Keratinocyte (primary cell): Measurements from ENCODE around the gene PLCD1. TPM values are rescaled to one million over a fixed set of nuclear protein-coding genes. Genes with fewer than 3 reads are reported as not detected.

Experiments
- DNase-seq: peaks from one replicate; pipeline ENCODE4 v3.0.0-alpha.2; 2011; ENCODE audit warnings: low read depth, missing footprints, low spot score
- FAIRE-seq: peaks from 2 replicates; lab custom pipeline; 2011; peaks lifted over from hg19 to GRCh38; lab: Jason Lieb, UNC
- H2AFZ ChIP-seq: 2 replicates; pipeline ENCODE4 v1.6.0; 2012; ENCODE audit warnings: low read length, control low read depth, inconsistent platforms; ENCODE audit not compliant: control insufficient read depth
- H3K27ac ChIP-seq: 2 replicates; pipeline ENCODE4 v1.5.1; 2011; ENCODE audit warnings: low read length; ENCODE audit not compliant: control insufficient read depth, insufficient read depth
- H3K27me3 ChIP-seq: 3 replicates; pipeline ENCODE4 v1.6.0; 2011; ENCODE audit warnings: low read length; ENCODE audit not compliant: control insufficient read depth, insufficient read depth; ENCODE audit errors: extremely low read depth
- H3K36me3 ChIP-seq, 2 experiments: 2 replicates in 1 of 2; 3 replicates in 1 of 2; pipeline ENCODE4 v1.5.1; 2011; ENCODE audit warnings: low read length in 2 of 2, mild to moderate bottlenecking in 1 of 2; ENCODE audit not compliant: control insufficient read depth in 2 of 2, insufficient read depth in 2 of 2; ENCODE audit errors: extremely low read depth in 1 of 2
- H3K4me1 ChIP-seq: 3 replicates; pipeline ENCODE4 v1.5.1; 2011; ENCODE audit warnings: low read length; ENCODE audit not compliant: control insufficient read depth, insufficient read depth; ENCODE audit errors: extremely low read depth
- H3K4me2 ChIP-seq: 3 replicates; pipeline ENCODE4 v1.6.0; 2011; ENCODE audit warnings: low read depth, low read length; ENCODE audit not compliant: control insufficient read depth, insufficient read depth; ENCODE audit errors: extremely low read depth
- H3K4me3 ChIP-seq, 3 experiments: fragments of 200-600 bp in 1 of 3; sonication (generic) in 1 of 3; 2 replicates in 2 of 3; 3 replicates in 1 of 3; pipeline ENCODE4 v1.5.1; 2011 to 2016; ENCODE audit warnings: low read length in 3 of 3, mild to moderate bottlenecking in 3 of 3, control low read depth in 2 of 3, inconsistent platforms in 1 of 3, low read depth in 1 of 3, mixed read lengths in 1 of 3, mixed run types in 1 of 3, moderate library complexity in 1 of 3; ENCODE audit not compliant: control insufficient read depth in 2 of 3, insufficient read depth in 2 of 3; ENCODE audit errors: extremely low read depth in 1 of 3
- H3K79me2 ChIP-seq: 2 replicates; pipeline ENCODE4 v1.6.0; 2012; ENCODE audit warnings: low read length; ENCODE audit not compliant: control insufficient read depth, insufficient read depth
- H3K9ac ChIP-seq: 3 replicates; pipeline ENCODE4 v1.6.0; 2011; ENCODE audit warnings: low read length; ENCODE audit not compliant: control insufficient read depth, insufficient read depth; ENCODE audit errors: extremely low read depth
- H3K9me1 ChIP-seq: 3 replicates; pipeline ENCODE4 v1.6.0; 2011; ENCODE audit warnings: low read length; ENCODE audit not compliant: control insufficient read depth, insufficient read depth; ENCODE audit errors: extremely low read depth
- H3K9me3 ChIP-seq: 2 replicates; pipeline ENCODE4 v1.5.1; 2012; ENCODE audit warnings: low read depth, low read length; ENCODE audit not compliant: control insufficient read depth
- H4K20me1 ChIP-seq: 3 replicates; pipeline ENCODE4 v1.6.0; 2011; ENCODE audit warnings: low read length; ENCODE audit not compliant: control insufficient read depth, insufficient read depth; ENCODE audit errors: extremely low read depth
- CTCF ChIP-seq, 3 experiments: IDR thresholded peaks in 1 of 3; conservative IDR thresholded peaks in 1 of 3; optimal IDR thresholded peaks in 1 of 3; 2 replicates in 2 of 3; 3 replicates in 1 of 3; pipeline versions ENCODE3 to v1.5.1; 2011; ENCODE audit warnings: low read length in 3 of 3, mild to moderate bottlenecking in 3 of 3, moderate library complexity in 2 of 3, control low read depth in 1 of 3, inconsistent platforms in 1 of 3; ENCODE audit not compliant: insufficient read depth in 2 of 3; ENCODE audit errors: extremely low read depth in 1 of 3
- EZH2 ChIP-seq: IDR thresholded peaks from one replicate; pipeline ENCODE4 v1.6.1; 2012; ENCODE audit warnings: inconsistent platforms, mild to moderate bottlenecking, low read length, moderate library complexity
- dilution Hi-C: fragments of 300-500 bp; cut with MboI; formaldehyde crosslinking; loops from one replicate; pipeline ENCODE4 v1.7.0; 2020; ENCODE audit warnings: low sequenced_read_pairs; ENCODE audit not compliant: extremely low pct_ligation_motif_present
- polyA plus RNA-seq, 5 experiments: library from polyadenylated mRNA; depleted of rRNA in 3 of 5; stranded (reverse) in 3 of 5; stranded (forward) in 1 of 5; unstranded in 1 of 5; fragments of >200 nt; gene quantifications; 1 replicate in 1 of 5; 2 replicates in 3 of 5; 3 replicates in 1 of 5; pipeline versions ENCODE4 v1.2.1 to v1.2.3, GENCODE V29; 2011 to 2012; ENCODE audit warnings: missing spikeins in 2 of 5, low read depth in 1 of 5, low replicate concordance in 1 of 5

The PLCD1 gene
- polyA plus RNA-seq, 1 donor (not counting 4 experiments of a cell fraction or from before 2014, with no cell fraction given), result 26.0 TPM

DNA sequence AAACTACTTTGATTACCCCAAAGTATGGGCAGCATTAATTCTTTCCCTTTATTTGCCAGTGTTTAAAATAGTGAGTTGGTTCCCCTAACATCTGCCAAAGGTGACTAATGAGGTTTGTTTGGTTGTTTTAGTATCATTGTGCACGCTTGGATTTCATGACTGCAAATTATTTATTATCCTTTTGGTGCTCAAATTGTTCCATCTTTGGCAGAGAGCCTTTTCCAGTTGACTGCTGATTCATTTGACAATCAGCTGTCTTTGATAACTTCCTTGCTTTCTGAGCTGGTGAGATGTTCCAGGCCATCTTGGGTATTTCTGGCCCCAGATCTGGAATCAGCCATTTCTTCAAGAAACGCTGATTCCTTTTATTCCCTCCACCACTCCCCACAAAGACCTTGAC is 18.5 kb upstream of the PLCD1 start:
- dilution Hi-C loops, result no loop called here
- FAIRE-seq, result no peak
- no peaks in the 10 kb centered on the region for H3K9me1 ChIP-seq
- no peaks in the 10 kb centered on the region for H4K20me1 ChIP-seq
- no peak for TF ChIP-seq EZH2
- TF ChIP-seq CTCF (optimal IDR thresholded peaks at IDR 0.05 in 1 of 3, IDR thresholded peaks at IDR 0.05 in 1 of 3, conservative IDR thresholded peaks at IDR 0.05 in 1 of 3; ENCODE audit: extremely low read depth in 1 of 3, insufficient read depth in 2 of 3, low read length in 3 of 3), result no peak
- no peak overlapping the region for H2AFZ ChIP-seq
- DNase-seq, result no peak
- H3K4me3 ChIP-seq, result no peak overlapping the region
- no peaks in the 10 kb centered on the region for H3K79me2 ChIP-seq
- H3K27me3 ChIP-seq, result peaks cover 3% of the 10 kb centered on the region
- H3K9ac ChIP-seq, result no peak overlapping the region
- no peaks in the 10 kb centered on the region for H3K9me3 ChIP-seq
- H3K4me2 ChIP-seq, result no peak overlapping the region
- no peaks in the 10 kb centered on the region for H3K4me1 ChIP-seq
- H3K27ac ChIP-seq, result no peak overlapping the region
- H3K36me3 ChIP-seq, result no peaks in the 10 kb centered on the region

- H3K79me2 ChIP-seq, result no peaks in the 10 kb centered on the region
- FAIRE-seq (no peak), DNase-seq (no peak)
- H3K27me3 ChIP-seq, result no peaks in the 10 kb centered on the region
- H3K4me3 ChIP-seq, result no peak overlapping the region
- no peak overlapping the region for H2AFZ ChIP-seq
- no peaks in the 10 kb centered on the region for H3K4me1 ChIP-seq
- H3K27ac ChIP-seq, result no peak overlapping the region
- no peaks in the 10 kb centered on the region for H3K9me3 ChIP-seq
- H3K36me3 ChIP-seq, result no peaks in the 10 kb centered on the region
- dilution Hi-C loops, result no loop called here
- H3K4me2 ChIP-seq, result no peak overlapping the region
- TF ChIP-seq CTCF (optimal IDR thresholded peaks at IDR 0.05 in 1 of 3, IDR thresholded peaks at IDR 0.05 in 1 of 3, conservative IDR thresholded peaks at IDR 0.05 in 1 of 3; ENCODE audit: extremely low read depth in 1 of 3, insufficient read depth in 2 of 3, low read length in 3 of 3) (no peak), EZH2 (no peak)
- no peak overlapping the region for H3K9ac ChIP-seq
- H3K9me1 ChIP-seq, result no peaks in the 10 kb centered on the region
- no peaks in the 10 kb centered on the region for H4K20me1 ChIP-seq
These were observed 17.4 kb upstream of the PLCD1 start for GRCh38 chr3:38046821-38047220.
